K562 (cell line): ENCODE measurements around the gene XIRP1. TPM values are rescaled to one million over a fixed set of nuclear protein-coding genes. Genes with fewer than 3 reads are reported as not detected.

ENCODE experiments used
- ARNT ChIP-seq, 2 experiments: fragments of 450-650 bp; IDR thresholded peaks; 2 replicates each; pipeline ENCODE4 v1.6.1; 2016; ENCODE audit warnings: mild to moderate bottlenecking in 1 of 2
- HIVEP1 ChIP-seq: fragments of 250-450 bp; sonication (Bioruptor Pico); IDR thresholded peaks from 2 replicates; pipeline ENCODE4 v1.4.0; 2020; ENCODE audit warnings: mild to moderate bottlenecking
- KAT8 ChIP-seq: fragments of 450-650 bp; IDR thresholded peaks from 2 replicates; pipeline ENCODE4 v1.6.1; 2016; ENCODE audit warnings: low read depth, mild to moderate bottlenecking
- MEF2A ChIP-seq: IDR thresholded peaks from 2 replicates; pipeline ENCODE4 v1.6.1; 2011; ENCODE audit warnings: low read depth, mild to moderate bottlenecking, low read length, moderate library complexity; ENCODE audit not compliant: control insufficient read depth
- MTA1 ChIP-seq: fragments of 450-650 bp; IDR thresholded peaks from 2 replicates; pipeline ENCODE4 v1.6.1; 2017; ENCODE audit warnings: borderline replicate concordance
- MTF1 ChIP-seq: fragments of 250-450 bp; sonication (Bioruptor Pico); IDR thresholded peaks from 2 replicates; pipeline ENCODE4 v1.9.0; 2021; ENCODE audit warnings: moderate library complexity, mild to moderate bottlenecking, inconsistent platforms, borderline replicate concordance
- NR1H2 ChIP-seq: sonication (generic); formaldehyde crosslinking; IDR thresholded peaks from 2 replicates; pipeline ENCODE4 v1.4.0; 2020; ENCODE audit warnings: mild to moderate bottlenecking, missing genetic modification reagents
- NR4A1 ChIP-seq, 2 experiments: fragments of 250-450 bp in 1 of 2; fragments of 450-650 bp in 1 of 2; sonication (Bioruptor Pico) in 1 of 2; IDR thresholded peaks; 2 replicates each; pipeline versions ENCODE4 v1.4.0 to v1.6.1; 2016 to 2020; ENCODE audit warnings: mild to moderate bottlenecking in 2 of 2, missing compliant biosample characterization in 1 of 2, missing genetic modification characterization in 1 of 2, moderate library complexity in 1 of 2
- RFX1 ChIP-seq: fragments of 450-650 bp; IDR thresholded peaks from 2 replicates; pipeline ENCODE4 v1.6.1; 2016; ENCODE audit warnings: mild to moderate bottlenecking, moderate library complexity
- SP2 ChIP-seq: IDR thresholded peaks from 2 replicates; pipeline ENCODE4 v1.6.1; 2011; ENCODE audit warnings: mild to moderate bottlenecking, low read depth, low read length, moderate library complexity; ENCODE audit not compliant: poor library complexity, severe bottlenecking; ENCODE audit errors: extremely low read depth
- STAG1 ChIP-seq: sonication (generic); formaldehyde crosslinking; IDR thresholded peaks from 2 replicates; pipeline ENCODE4 v1.5.0; 2020; ENCODE audit warnings: missing genetic modification reagents, borderline replicate concordance
- ZFP1 ChIP-seq: fragments of 450-650 bp; formaldehyde crosslinking; IDR thresholded peaks from 2 replicates; pipeline ENCODE4 v1.4.0; 2020; ENCODE audit warnings: mild to moderate bottlenecking, mixed read lengths
- ZNF174 ChIP-seq: fragments of 250-450 bp; sonication (Bioruptor Pico); IDR thresholded peaks from 2 replicates; pipeline ENCODE4 v1.4.0; 2020; ENCODE audit warnings: mild to moderate bottlenecking
- ZNF584 ChIP-seq: fragments of 200-800 bp; sonication (Bioruptor generic); IDR thresholded peaks from 2 replicates; pipeline ENCODE4 v1.6.1; 2016; ENCODE audit warnings: low read depth, mild to moderate bottlenecking, missing genetic modification characterization, missing compliant biosample characterization
- ZNF830 ChIP-seq: fragments of 250-450 bp; sonication (Bioruptor Pico); IDR thresholded peaks from 2 replicates; pipeline ENCODE4 v1.5.0; 2021; ENCODE audit warnings: mild to moderate bottlenecking
- polyA plus RNA-seq, 8 experiments: library from polyadenylated mRNA; depleted of rRNA in 4 of 8; stranded (reverse) in 5 of 8; unstranded in 3 of 8; fragments of >200 nt; fragmentation: Nextera tagmentation in 2 of 8; fragmentation: Illumina TruSeq in 1 of 8; extraction: Ambion mirVana in 2 of 8; extraction: Trizol in 1 of 8; gene quantifications; 2 replicates each; pipeline versions ENCODE4 v1.2.1 to v1.2.3, GENCODE V29; 2011 to 2014; ENCODE audit warnings: inconsistent platforms in 1 of 8, missing spikeins in 1 of 8
- total RNA-seq, 7 experiments: library from RNA; depleted of rRNA in 6 of 7; stranded (reverse); fragments of >200 nt in 6 of 7; fragmentation: Illumina TruSeq in 2 of 7; extraction: Trizol in 2 of 7; gene quantifications; 2 replicates each; pipeline versions ENCODE4 v1.2.1 to v1.2.3, GENCODE V29; 2011 to 2021; ENCODE audit warnings: low replicate concordance in 1 of 7
- TF ChIP-seq, protein P1 (sequence below): fragments of 450-650 bp; conservative IDR thresholded peaks from 2 replicates; pipeline ENCODE4 v1.6.1; 2016; ENCODE audit warnings: missing genetic modification characterization, low read depth, mild to moderate bottlenecking, missing compliant biosample characterization, moderate library complexity
- TF ChIP-seq, protein P2 (sequence below): fragments of 450-650 bp; IDR thresholded peaks from 2 replicates; pipeline ENCODE4 v1.6.1; 2016; ENCODE audit warnings: low read depth
- TF ChIP-seq, protein P3 (sequence below): sonication (generic); formaldehyde crosslinking; IDR thresholded peaks from 2 replicates; pipeline ENCODE4 v1.9.0; 2022; ENCODE audit warnings: mild to moderate bottlenecking, missing genetic modification reagents

Gene XIRP1
- total and polyA plus RNA-seq, 9 of the 15 experiments (the other 6 are each of a cell fraction or from before 2014, with no cell fraction given), result 0.03 to 0.27 (median 0.08) TPM; not detected in 3

GRCh38 chr3:39154280-39155021 is 37.9 kb downstream of the XIRP1 start (continued):
- TF ChIP-seq, protein P1, sequence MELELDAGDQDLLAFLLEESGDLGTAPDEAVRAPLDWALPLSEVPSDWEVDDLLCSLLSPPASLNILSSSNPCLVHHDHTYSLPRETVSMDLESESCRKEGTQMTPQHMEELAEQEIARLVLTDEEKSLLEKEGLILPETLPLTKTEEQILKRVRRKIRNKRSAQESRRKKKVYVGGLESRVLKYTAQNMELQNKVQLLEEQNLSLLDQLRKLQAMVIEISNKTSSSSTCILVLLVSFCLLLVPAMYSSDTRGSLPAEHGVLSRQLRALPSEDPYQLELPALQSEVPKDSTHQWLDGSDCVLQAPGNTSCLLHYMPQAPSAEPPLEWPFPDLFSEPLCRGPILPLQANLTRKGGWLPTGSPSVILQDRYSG (tag), result no peak
- TF ChIP-seq, protein P2, sequence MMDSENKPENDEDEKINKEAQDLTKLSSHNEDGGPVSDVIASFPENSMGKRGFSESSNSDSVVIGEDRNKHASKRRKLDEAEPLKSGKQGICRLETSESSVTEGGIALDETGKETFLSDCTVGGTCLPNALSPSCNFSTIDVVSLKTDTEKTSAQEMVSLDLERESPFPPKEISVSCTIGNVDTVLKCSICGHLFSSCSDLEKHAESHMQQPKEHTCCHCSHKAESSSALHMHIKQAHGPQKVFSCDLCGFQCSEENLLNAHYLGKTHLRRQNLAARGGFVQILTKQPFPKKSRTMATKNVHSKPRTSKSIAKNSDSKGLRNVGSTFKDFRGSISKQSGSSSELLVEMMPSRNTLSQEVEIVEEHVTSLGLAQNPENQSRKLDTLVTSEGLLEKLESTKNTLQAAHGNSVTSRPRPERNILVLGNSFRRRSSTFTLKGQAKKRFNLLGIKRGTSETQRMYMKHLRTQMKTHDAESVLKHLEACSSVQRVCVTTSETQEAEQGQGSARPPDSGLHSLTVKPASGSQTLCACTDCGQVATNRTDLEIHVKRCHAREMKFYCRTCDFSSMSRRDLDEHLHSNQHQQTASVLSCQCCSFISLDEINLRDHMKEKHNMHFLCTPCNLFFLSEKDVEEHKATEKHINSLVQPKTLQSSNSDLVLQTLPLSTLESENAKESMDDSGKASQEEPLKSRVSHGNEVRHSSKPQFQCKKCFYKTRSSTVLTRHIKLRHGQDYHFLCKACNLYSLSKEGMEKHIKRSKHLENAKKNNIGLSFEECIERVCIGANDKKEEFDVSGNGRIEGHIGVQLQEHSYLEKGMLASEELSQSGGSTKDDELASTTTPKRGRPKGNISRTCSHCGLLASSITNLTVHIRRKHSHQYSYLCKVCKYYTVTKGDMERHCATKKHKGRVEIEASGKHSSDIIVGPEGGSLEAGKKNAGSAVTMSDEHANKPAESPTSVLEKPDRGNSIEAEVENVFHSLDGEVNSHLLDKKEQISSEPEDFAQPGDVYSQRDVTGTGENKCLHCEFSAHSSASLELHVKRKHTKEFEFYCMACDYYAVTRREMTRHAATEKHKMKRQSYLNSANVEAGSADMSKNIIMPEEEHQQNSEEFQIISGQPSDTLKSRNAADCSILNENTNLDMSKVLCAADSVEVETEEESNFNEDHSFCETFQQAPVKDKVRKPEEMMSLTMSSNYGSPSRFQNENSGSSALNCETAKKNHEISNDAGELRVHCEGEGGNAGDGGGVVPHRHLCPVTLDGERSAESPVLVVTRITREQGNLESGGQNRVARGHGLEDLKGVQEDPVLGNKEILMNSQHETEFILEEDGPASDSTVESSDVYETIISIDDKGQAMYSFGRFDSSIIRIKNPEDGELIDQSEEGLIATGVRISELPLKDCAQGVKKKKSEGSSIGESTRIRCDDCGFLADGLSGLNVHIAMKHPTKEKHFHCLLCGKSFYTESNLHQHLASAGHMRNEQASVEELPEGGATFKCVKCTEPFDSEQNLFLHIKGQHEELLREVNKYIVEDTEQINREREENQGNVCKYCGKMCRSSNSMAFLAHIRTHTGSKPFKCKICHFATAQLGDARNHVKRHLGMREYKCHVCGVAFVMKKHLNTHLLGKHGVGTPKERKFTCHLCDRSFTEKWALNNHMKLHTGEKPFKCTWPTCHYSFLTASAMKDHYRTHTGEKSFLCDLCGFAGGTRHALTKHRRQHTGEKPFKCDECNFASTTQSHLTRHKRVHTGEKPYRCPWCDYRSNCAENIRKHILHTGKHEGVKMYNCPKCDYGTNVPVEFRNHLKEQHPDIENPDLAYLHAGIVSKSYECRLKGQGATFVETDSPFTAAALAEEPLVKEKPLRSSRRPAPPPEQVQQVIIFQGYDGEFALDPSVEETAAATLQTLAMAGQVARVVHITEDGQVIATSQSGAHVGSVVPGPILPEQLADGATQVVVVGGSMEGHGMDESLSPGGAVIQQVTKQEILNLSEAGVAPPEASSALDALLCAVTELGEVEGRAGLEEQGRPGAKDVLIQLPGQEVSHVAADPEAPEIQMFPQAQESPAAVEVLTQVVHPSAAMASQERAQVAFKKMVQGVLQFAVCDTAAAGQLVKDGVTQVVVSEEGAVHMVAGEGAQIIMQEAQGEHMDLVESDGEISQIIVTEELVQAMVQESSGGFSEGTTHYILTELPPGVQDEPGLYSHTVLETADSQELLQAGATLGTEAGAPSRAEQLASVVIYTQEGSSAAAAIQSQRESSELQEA, result 0 out of 2 replicates have a peak, but pooled peaks have one; percentile 30
- TF ChIP-seq SP2 (no peak), ZNF830 (CRISPR knock-in tag) (no peak), ZFP1 (CRISPR knock-in tag) (no peak), MEF2A (no peak), MTF1 (CRISPR knock-in tag) (no peak), KAT8 (no peak), RFX1 (no peak), STAG1 (CRISPR knock-in tag) (no peak), ARNT (IDR thresholded peaks at IDR 0.05) (peak in 1 of 2 experiments; percentile 83; a peak in 1 of 4 replicates), MTA1 (no peak), HIVEP1 (CRISPR knock-in tag) (0 out of 2 replicates have a peak, but pooled peaks have one; percentile 39), ZNF584 (no peak), NR4A1 (CRISPR knock-in tag; IDR thresholded peaks at IDR 0.05) (no peak), NR4A1 (tag; IDR thresholded peaks at IDR 0.05) (no peak), ZNF174 (no peak), NR1H2 (CRISPR knock-in tag) (no peak)
- TF ChIP-seq, protein P3, sequence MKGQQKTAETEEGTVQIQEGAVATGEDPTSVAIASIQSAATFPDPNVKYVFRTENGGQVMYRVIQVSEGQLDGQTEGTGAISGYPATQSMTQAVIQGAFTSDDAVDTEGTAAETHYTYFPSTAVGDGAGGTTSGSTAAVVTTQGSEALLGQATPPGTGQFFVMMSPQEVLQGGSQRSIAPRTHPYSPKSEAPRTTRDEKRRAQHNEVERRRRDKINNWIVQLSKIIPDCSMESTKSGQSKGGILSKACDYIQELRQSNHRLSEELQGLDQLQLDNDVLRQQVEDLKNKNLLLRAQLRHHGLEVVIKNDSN (CRISPR knock-in tag), result peak; percentile 23; the same call in 1 of the 2 replicates
